Skeletal muscle cell (primary cell): ENCODE results near the gene ELMO1.
A peak's percentile ranks its signal among the peaks of the same experiment; 100 is the strongest.

Experiments
- DNase-seq: peaks from one replicate; pipeline ENCODE4 v3.0.0-alpha.2; 2010; ENCODE audit warnings: low read depth
- H3K4me3 ChIP-seq: 2 replicates; pipeline ENCODE4 v1.5.1; 2011; ENCODE audit warnings: low read depth, mild to moderate bottlenecking, control low read depth, low read length, moderate library complexity

Gene ELMO1

GRCh38 chr7:37215290-37215923 lies 233.3 kb downstream of the ELMO1 start:
- DNase-seq, result no peak
- H3K4me3 ChIP-seq, result no peak overlapping the region

GRCh38 chr7:37212556-37212955 lies 236.1 kb downstream of the ELMO1 start:
- DNase-seq, result no peak
- no peak overlapping the region for H3K4me3 ChIP-seq

- H3K4me3 ChIP-seq, result no peak overlapping the region
- DNase-seq, result no peak
These were observed 236.6 kb downstream of the ELMO1 start for GRCh38 chr7:37212051-37212450.

DNA sequence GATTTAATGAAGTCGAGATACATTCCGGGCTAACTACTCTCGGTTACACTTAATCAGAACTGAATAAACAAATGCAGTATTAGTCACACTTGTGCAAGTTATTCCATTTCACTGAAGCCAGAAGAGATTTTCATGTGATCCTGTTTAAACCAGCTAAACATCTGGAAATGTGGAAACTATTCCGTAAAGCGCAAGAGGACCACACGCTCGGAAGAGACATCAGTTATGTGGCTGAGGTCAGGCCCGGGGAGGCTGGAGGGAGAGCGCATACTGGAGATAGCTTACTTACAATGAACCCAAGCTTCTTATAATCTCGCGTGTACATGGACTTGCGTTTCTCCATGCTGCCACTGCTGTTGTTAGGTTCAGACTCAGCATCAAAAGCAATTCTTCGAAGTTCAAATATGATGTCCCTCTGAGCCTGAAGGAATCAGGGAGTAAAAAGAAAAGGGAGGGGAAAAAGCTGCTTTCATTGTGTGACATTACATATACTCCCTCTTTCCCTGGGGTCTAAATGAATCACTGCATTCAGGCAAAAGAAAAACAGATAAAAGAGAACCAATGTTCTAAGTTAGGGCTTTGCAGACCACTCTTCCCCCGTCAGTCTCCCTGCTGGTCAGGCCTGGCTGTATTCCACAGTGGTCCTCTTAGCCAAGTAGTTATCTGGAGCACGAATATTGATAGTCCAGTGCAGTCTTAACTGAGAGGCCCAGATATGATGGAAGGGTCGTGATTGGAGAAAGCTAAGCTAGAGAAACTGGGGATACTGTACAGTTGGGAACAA lies 237.4 kb downstream of the ELMO1 start:
- DNase-seq, result peak; percentile 40

DNA sequence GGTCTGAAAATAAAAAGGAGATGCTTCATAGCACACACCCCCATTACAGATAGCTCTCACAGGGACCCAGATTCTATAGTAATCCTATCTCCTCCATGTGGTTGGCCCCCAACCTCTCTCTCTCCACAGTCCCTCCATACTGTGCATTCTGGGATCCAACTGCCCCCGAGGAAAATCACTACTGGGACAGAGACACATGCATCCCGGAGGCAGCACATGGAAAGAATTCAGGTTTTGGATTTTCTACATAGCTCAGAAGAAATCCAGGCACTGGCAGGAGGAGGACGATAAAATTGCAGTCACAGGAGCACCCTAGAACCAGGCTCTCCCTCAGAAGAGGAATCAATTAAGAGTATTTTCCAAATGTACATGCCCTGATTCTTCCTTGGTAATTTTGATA lies 239.5 kb downstream of the ELMO1 start:
- no peak for DNase-seq
- no peak overlapping the region for H3K4me3 ChIP-seq

More for the DNA sequence above, 237.4 kb downstream of the ELMO1 start:
- no peak overlapping the region for H3K4me3 ChIP-seq

DNA sequence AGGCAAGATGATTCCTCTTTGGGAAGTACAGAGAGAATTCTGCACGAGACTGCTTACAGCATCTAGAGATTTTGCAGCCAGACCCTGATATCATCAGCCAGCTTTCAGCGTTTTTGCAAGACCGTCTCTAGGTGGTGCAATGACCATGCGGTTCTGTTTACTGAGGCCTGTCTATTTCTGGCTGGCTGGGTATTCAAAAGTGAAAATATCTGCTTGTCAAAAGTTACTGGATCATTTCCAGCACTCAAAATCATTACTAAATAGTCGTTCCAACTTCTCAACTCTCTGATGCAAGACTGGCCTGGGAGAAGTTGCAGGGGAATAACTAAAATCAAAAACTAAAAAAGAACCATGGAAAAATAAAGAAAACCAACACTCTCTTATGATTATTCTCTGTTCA lies 240.1 kb downstream of the ELMO1 start:
- DNase-seq, result peak; percentile 80
- H3K4me3 ChIP-seq, result no peak overlapping the region

GRCh38 chr7:37206192-37206591 lies 242.5 kb downstream of the ELMO1 start:
- no peak for DNase-seq
- H3K4me3 ChIP-seq, result no peak overlapping the region

- H3K4me3 ChIP-seq, result no peak overlapping the region
- no peak for DNase-seq
These were observed 243.2 kb downstream of the ELMO1 start for GRCh38 chr7:37205451-37205850.

GRCh38 chr7:37201876-37202198 lies 246.8 kb downstream of the ELMO1 start:
- H3K4me3 ChIP-seq, result no peak overlapping the region
- no peak for DNase-seq

DNA sequence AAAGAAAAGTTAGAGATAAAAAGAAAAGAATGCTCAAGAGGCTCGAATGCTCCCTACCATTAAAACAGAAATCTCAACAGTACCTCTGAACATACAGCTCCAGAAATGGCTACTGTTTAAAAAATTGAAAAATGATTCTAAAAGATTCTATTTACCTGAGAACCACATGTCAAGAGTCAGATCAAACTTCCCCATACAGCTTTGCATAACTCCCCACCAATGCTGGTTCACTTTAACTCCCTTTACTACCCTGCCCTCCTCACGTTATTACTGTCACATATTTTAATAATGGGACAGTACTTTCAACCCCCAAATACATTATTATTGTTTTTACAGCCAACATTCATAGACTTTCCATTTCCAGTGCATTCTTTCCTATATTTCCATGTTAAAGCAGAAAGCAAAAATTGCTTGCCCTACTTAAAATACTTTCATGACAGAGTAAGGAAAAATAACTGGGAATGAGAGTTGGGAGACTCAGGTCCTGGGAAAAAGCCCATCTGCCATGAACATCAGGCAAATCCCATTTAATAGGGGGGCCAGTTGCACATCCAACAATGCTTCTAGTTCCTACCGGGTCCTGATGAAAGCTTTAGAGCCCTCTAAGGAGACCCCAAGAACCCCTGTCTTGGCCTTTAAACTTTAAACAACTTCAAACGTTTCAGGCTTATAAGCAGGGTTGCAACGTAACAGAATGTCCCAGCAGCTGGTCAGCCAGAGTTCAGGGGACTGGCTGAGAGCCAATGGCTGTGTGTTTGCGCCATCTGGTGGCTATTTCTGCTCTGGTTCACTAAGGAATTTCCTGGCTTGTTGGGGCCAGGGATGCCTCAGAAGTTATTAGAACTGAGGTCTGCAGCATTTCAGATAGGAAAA lies 247.4 kb downstream of the ELMO1 start:
- no peak overlapping the region for H3K4me3 ChIP-seq
- peak; percentile 39 for DNase-seq

DNA sequence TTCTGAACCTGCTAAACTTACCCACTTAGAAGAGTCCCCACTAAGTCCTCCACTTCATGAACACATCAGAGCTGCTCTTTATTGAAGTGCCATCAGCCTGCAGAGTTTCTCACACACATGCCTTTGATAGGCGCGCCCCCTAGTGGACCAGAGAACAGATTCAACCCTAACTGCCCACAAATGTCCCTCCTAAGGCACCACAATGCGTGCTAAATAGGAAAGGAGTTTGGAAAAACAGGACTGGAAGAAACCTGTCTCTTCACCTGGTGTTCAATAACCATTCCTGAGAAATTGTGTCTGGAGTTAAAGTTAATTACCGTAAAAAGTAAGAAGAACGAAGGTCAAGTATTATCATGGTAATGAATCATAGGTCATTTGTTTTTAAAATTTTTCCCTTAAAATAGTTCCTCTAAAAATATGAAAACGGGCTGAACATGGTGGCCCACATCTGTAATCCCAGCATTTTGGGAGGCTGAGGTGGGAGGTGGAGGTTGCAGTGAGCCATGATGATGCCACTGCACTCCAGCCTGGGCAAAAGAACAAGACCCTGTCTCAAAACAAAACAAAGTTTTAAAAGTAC lies 249.7 kb downstream of the ELMO1 start:
- peak; percentile 15 for DNase-seq
- no peak overlapping the region for H3K4me3 ChIP-seq

DNA sequence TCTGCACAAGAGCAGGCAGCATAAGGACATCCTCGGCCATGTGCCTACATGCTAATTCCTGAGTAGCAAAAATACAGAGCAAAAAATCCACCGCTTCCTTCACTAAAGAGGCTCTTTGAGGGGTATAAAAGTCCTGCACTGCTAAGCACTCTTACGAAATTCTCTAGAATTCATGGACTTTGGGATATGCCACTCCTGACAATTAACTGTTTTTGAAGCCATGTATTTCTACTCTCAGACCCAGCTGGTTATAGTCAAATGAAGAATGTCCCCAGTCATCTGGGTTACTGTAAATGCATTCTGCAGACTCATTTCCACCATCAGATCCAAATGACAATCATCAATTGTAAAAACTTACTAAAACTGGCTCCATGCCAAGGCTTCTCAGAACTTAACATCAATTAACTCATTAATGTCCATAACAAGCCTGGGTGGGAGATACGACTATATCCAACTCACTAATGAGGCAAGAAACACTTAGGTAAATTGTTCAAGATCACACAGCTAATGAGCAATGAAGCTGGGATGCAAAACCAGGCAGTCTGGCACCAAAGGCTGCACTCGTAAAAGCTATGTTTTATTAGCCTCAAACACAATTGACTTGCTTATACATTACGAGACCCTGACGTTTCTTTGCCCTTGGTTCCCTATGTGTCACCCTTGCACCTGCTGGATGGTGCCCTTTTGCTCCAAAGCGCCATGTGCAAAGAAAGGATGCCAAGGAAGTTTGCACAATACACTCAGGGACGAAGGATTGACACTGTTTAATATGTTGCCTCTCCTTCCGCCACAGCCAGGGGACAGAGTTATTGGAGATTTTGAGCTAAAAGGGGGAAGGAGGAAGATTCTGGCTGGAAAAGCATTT lies 250.4 kb downstream of the ELMO1 start:
- DNase-seq, result no peak

DNA sequence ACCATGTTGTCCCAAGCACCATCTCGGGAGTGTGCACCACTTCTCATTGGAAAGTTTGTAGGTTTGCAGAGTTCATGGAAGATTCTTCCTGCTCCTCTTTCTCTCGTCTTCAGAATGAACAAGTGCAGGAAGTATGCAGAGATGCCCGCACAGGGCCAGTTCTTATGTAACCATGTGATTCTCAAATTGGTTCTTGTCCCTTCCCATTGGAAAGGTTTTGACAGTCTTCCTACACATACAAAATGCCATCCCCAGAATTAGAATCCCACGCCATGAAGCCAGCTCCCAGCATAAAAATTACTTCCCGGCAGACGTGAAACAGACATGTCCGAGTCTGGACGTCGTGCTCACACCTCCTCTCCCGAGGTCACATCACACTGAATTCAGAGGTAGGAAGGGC lies 251.6 kb downstream of the ELMO1 start:
- DNase-seq, result no peak
- no peak overlapping the region for H3K4me3 ChIP-seq

More for the DNA sequence above, 250.4 kb downstream of the ELMO1 start:
- H3K4me3 ChIP-seq, result no peak overlapping the region

- no peak for DNase-seq
- no peak overlapping the region for H3K4me3 ChIP-seq
These were observed 252.0 kb downstream of the ELMO1 start for GRCh38 chr7:37196676-37197075.

DNA sequence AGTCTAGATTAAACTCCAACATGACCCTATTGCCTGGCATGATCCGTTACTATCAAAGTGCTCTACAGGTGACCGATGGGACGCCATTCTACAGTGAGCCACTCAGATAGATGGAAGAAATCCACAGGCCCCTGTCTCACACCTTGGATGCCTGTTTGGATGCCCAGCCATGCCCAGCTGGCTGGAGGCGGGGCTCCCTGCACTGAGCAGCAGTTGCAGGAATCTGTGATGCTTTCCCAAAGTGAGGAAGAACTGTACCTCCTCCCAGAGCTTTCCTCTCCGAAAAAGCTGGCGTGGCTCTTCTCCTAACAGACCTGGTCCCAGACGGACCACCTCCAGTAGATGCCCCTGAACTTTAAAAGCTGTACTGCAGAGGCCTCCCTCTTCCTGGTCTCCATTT lies 253.3 kb downstream of the ELMO1 start:
- H3K4me3 ChIP-seq, result no peak overlapping the region

GRCh38 chr7:37194943-37195342 lies 253.7 kb downstream of the ELMO1 start:
- no peak overlapping the region for H3K4me3 ChIP-seq
- DNase-seq, result no peak

More for the DNA sequence above, 253.3 kb downstream of the ELMO1 start:
- no peak for DNase-seq

DNA sequence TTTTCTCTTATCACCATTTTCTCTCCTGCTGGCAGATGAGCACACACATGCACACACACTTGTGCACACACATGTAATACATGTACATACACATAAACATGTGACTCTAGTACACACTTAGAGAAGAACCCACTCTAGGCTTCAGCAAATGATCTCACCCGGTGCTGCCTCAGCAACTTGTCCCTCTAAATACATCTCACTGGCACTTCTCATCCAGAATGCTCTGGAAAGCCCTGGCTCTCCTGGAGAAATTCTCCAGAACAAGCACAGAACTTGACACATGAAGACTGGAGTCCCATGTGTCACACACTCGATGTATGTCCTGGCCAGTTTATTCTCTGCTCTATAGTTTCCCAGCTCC lies 254.9 kb downstream of the ELMO1 start:
- H3K4me3 ChIP-seq, result no peak overlapping the region
- DNase-seq, result no peak

- H3K4me3 ChIP-seq, result no peak overlapping the region
- no peak for DNase-seq
These were observed 255.4 kb downstream of the ELMO1 start for GRCh38 chr7:37193087-37193774.

DNA sequence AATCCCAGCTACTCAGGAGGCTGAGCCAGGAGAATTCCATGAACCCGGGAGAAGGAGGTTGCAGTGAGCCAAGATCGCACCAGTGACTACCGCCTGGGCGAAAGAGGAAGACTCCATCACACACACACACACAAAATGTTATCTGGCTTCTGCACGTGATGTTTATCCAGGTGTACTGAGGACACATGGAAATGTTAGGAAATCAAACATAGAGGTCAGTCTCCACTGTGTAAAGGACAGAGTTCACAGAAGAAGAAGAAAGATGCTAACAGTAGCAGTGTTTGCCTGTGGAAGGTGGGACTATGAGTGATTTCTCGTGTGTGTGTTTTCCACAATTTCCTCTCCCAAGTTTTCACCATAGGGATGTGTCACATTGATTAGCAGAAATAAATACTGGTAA lies 256.9 kb downstream of the ELMO1 start:
- H3K4me3 ChIP-seq, result no peak overlapping the region
- DNase-seq, result no peak
